ENCODE data around the gene DDX3X.

GRCh38 chrX:41384051-41384705, 50.2 kb downstream of the DDX3X start:
- TF ChIP-seq CTCF (IDR thresholded peaks at IDR 0.05; ENCODE audit: poor library complexity, severe bottlenecking) (no peak), TAF1 (IDR thresholded peaks at IDR 0.05; ENCODE audit: low read depth) (no peak), RAD21 (conservative IDR thresholded peaks at IDR 0.05) (no peak), POLR2AphosphoS5 (IDR thresholded peaks at IDR 0.05) (no peak)
